Bronchial epithelial cell (primary cell): ENCODE results near the gene SLC25A13. TPM values are rescaled to one million over a fixed set of nuclear protein-coding genes. Genes with fewer than 3 reads are reported as not detected.

Source experiments
- DNase-seq: peaks from one replicate; pipeline ENCODE4 v3.0.0-alpha.2; 2010; ENCODE audit warnings: low read depth
- FAIRE-seq: peaks from 2 replicates; lab custom pipeline; 2011; peaks lifted over from hg19 to GRCh38; lab: Jason Lieb, UNC
- H3K27me3 ChIP-seq: 2 replicates; pipeline ENCODE4 v1.5.1; 2011; ENCODE audit warnings: low read length; ENCODE audit not compliant: control insufficient read depth, insufficient read depth
- H3K36me3 ChIP-seq: 2 replicates; pipeline ENCODE4 v1.5.1; 2011; ENCODE audit warnings: low read length; ENCODE audit not compliant: control insufficient read depth, insufficient read depth
- H3K4me3 ChIP-seq: 2 replicates; pipeline ENCODE4 v1.5.1; 2011; ENCODE audit warnings: mild to moderate bottlenecking, low read depth, low read length, control low read depth
- CTCF ChIP-seq: IDR thresholded peaks from 2 replicates; pipeline ENCODE4 v1.5.1; 2011; ENCODE audit warnings: mild to moderate bottlenecking, moderate library complexity, low read length, control low read depth, inconsistent platforms; ENCODE audit not compliant: insufficient read depth, severe bottlenecking
- total RNA-seq: library from RNA; depleted of rRNA; stranded (reverse); fragments of >200 nt; gene quantifications from 2 replicates; pipeline ENCODE4 v1.2.1, GENCODE V29; 2014

Gene SLC25A13
- total RNA-seq, 1 donor from 2014 or later, result 16.6 TPM

- no peaks in the 10 kb centered on the region for H3K27me3 ChIP-seq
- no peak for DNase-seq
- H3K36me3 ChIP-seq, result no peaks in the 10 kb centered on the region
- no peak overlapping the region for H3K4me3 ChIP-seq
- FAIRE-seq, result no peak
- TF ChIP-seq CTCF, result no peak
Observed at GRCh38 chr7:96090756-96091155, 231.1 kb downstream of the SLC25A13 start.

GRCh38 chr7:96089511-96089910 is 232.4 kb downstream of the SLC25A13 start:
- Histone ChIP-seq H3K36me3 (no peaks in the 10 kb centered on the region), H3K4me3 (no peak overlapping the region), H3K27me3 (no peaks in the 10 kb centered on the region)
- no peak for TF ChIP-seq CTCF
- no peak for DNase-seq
- no peak for FAIRE-seq

GRCh38 chr7:96088579-96088978 is 233.3 kb downstream of the SLC25A13 start:
- no peaks in the 10 kb centered on the region for H3K27me3 ChIP-seq
- TF ChIP-seq CTCF, result no peak
- FAIRE-seq (no peak), DNase-seq (peak; percentile 91)
- H3K36me3 ChIP-seq, result no peaks in the 10 kb centered on the region
- H3K4me3 ChIP-seq, result no peak overlapping the region

- Histone ChIP-seq H3K36me3 (no peaks in the 10 kb centered on the region), H3K27me3 (no peaks in the 10 kb centered on the region), H3K4me3 (no peak overlapping the region)
- DNase-seq (no peak), FAIRE-seq (no peak)
- no peak for TF ChIP-seq CTCF
Observed at GRCh38 chr7:96085953-96086352, 235.9 kb downstream of the SLC25A13 start.

- TF ChIP-seq CTCF, result no peak
- Histone ChIP-seq H3K27me3 (no peaks in the 10 kb centered on the region), H3K4me3 (no peak overlapping the region), H3K36me3 (no peaks in the 10 kb centered on the region)
- FAIRE-seq (no peak), DNase-seq (peak; percentile 95)
Observed at GRCh38 chr7:96084881-96085553, 236.9 kb downstream of the SLC25A13 start.

GRCh38 chr7:96080027-96080426 is 241.9 kb downstream of the SLC25A13 start:
- DNase-seq, result no peak
- no peak for TF ChIP-seq CTCF
- Histone ChIP-seq H3K27me3 (peaks cover 4% of the 10 kb centered on the region), H3K4me3 (no peak overlapping the region), H3K36me3 (no peaks in the 10 kb centered on the region)
- no peak for FAIRE-seq
